ENCODE results near the gene CRB3.

The CRB3 gene

GRCh38 chr19:6433663-6434062 is 30.4 kb upstream of the CRB3 start, which contains the start of gene SLC25A41:
Gene SLC25A41 (minus strand): TSS chr19:6433763. CDS start chr19:6433693, 70 bp downstream.
- DNase-seq = no peak

- DNase-seq = no peak
Measured at GRCh38 chr19:6439743-6440142, 24.3 kb upstream of the CRB3 start.

- no peak for DNase-seq
Measured at GRCh38 chr19:6440905-6441304, 23.2 kb upstream of the CRB3 start.

GRCh38 chr19:6442087-6442688 is 21.9 kb upstream of the CRB3 start:
- DNase-seq = no peak

DNA sequence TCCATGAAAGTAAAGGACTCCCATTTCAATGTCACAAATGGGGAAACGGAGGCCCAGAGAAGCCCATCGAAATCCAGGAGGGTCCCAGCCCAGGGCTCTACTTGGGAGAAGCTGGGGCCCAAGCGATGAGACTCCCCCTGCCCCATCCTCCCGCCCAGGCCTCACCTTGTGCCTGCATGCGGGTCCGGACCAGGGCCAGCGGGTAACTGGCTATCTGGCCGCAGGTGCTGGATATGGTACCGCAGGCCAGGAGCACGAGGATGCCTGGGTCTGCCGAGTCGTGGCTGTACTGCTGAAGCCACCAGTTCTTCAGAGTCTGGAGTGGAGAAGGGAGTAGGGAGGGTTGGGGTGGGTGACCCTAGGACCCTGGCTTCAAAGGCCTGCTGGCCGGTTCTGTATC is 20.1 kb upstream of the CRB3 start:
- no peak for DNase-seq

DNA sequence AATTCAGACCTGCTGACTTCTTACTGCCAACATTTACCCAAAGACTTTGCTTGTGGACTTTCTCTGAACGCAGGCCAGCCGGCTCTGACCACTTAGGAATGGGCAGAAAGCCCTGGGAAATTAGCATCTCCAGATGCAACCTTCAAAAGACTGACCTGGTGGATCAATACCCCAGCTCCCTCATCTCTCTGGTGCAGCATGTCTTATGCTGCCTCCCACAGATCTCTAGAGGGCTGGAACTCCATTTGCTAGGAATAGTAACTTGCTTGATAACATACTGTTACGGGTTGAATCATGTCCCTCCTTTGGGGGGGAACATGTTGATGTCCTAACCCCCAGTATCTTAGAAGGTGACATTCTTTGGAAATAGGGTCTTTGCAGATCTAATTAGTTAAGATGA is 17.6 kb upstream of the CRB3 start:
- DNase-seq = no peak

DNA sequence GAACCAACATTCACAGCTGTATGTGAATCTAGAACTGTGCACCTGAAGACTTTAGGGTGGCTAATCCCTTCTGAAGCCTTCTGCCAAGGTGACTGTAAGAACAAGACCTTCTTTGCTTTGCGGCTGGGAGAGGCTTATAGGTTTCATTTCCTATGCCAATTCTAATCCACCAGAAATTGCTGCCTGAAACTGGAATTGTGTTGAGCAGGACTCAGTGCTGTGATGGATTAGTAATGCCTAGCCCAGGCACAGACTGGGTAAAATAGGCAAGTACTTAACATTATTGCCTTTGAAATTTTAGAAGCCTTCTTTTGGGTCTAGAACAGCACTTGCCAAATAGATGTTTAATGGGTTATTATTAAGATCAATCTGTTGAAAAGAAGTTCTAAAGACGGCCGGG is 16.0 kb upstream of the CRB3 start:
- DNase-seq = no peak

DNA sequence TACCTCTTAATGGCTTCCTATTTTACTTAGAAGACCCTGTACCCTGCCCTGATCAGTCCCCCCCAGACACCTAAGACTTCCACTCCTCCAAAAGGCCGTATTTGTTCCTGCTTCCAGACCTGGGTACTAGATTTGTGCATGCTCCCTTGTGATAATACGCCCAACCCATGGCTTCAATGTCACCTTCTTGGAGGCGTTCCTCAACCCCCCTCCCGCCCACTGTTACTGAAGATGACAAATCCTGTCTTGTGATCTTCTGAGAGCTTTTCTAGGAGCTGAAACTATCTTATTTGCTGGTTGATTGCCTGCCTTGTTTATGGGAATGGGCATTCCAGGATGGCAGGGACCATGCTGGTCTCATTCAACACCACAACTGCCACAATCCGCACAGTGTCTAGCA is 13.9 kb upstream of the CRB3 start:
- DNase-seq = no peak

DNA sequence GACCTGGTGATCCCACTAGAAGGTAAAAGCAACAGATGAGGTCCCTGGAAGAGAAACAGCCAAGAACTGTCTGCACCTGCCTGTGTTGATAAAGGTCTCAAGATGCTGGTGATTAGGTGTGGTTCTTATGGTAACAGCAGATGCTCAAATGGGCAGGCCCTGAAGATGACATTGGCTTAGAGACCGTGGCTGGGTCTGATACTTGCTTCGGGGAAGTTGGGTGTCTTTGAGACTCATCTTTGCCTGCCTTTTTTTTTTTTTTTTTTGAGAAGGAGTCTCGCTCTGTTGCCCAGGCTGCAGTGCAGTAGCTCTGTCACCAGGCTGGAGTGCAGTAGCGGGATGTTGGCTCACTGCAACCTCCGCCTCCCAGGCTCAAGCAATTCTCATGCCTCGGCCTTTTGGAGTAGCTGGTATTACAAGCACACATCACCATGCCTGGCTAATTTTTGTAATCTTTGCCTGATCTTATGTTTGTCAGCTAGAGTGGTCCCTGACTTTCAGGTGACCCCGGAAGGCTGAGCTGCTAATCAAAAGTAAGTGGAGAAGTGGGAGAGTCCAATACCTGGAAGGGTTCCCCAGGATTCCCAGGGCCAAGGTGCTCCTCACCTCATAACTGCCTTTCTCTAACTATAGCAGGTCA is 12.4 kb upstream of the CRB3 start:
- no peak for DNase-seq

- DNase-seq = no peak
Measured at GRCh38 chr19:6452223-6452614, 11.9 kb upstream of the CRB3 start.

- no peak for DNase-seq
Measured at GRCh38 chr19:6452899-6453298, 11.2 kb upstream of the CRB3 start.

DNA sequence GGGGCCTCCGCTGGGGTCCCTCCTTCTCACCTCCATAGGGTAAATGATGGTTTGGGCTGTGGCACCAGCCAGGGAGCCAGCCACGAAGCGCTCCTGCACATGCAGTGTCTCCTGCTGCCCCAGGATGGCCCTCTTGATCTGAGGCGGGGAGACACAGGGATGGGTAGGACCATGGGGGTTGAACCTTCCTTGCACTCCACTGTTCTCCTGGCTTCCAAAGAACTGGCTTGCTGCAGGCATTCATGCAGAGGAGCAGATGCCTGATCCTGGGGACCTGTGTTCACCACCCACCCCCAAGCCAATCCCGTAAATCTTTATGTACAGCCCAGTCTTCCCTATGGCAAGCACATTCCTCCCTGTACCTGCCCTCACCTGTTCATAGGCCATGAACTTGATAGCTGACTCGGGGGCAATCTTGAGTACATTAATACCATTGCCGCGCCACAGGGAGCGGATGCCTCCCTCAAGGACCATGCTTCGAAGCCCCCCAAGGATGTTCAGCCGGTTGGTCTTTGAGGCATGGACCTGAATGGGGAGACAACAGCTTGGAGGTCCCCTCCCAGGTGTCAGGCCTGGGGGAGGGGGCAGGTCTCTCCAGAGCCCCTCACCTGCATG is 10.0 kb upstream of the CRB3 start:
- no peak for DNase-seq

DNA sequence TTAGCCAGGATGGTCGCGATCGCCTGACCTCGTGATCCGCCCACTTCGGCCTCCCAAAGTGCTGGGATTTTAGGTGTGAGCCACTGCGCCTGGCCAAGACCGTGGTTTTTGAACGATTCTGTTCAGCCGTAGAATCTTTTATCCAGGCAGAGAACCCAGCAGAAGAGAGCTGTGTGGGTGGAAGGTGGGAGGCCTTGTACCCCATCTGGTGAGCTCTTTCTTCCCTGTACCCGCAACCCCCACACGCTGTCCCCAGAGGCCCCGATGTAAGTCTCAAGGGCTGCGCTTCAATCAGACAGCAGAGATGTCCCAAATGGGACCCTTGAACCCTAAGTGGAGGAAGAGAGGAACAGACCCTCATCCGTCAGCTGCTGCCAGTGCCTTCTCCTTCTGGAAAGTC is 8.1 kb upstream of the CRB3 start:
- no peak for DNase-seq

DNA sequence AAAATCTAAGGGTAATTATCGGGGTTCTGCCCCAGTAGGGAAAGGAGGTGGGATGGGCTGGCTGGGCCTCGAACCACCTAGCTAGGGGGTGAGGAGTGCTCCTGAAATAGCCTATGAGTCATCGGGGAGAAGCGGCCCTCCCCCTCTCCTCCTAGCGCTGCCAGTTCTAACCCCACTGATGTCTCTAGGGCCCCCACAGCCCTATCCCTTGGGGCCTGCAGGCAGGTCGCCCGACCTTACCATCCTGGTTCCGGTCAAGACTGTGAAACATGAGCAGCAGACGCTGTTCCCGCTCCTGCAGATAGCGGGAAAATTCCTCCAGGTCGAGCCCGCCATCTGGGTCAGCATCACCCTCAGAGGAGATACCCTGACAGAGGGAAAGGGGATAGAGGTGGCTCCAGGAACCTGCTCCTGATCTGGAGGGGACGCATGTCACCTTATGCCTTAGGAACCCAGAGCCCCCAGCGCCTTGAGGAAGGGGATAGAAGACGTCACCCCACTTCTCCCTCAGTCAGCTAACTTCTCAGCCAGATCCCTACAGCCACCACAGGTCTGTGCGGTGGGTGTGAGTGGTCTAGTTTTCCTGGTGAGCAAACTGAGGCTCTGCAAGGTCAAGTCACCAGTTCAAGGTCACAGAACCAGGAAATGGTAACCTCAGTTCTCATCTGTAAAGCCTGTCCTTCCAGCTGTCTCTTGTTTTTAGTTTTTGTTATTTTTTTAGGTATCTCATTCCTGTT is 5.9 kb upstream of the CRB3 start:
- DNase-seq = no peak

GRCh38 chr19:6458695-6459261 is 5.3 kb upstream of the CRB3 start:
- no peak for DNase-seq

DNA sequence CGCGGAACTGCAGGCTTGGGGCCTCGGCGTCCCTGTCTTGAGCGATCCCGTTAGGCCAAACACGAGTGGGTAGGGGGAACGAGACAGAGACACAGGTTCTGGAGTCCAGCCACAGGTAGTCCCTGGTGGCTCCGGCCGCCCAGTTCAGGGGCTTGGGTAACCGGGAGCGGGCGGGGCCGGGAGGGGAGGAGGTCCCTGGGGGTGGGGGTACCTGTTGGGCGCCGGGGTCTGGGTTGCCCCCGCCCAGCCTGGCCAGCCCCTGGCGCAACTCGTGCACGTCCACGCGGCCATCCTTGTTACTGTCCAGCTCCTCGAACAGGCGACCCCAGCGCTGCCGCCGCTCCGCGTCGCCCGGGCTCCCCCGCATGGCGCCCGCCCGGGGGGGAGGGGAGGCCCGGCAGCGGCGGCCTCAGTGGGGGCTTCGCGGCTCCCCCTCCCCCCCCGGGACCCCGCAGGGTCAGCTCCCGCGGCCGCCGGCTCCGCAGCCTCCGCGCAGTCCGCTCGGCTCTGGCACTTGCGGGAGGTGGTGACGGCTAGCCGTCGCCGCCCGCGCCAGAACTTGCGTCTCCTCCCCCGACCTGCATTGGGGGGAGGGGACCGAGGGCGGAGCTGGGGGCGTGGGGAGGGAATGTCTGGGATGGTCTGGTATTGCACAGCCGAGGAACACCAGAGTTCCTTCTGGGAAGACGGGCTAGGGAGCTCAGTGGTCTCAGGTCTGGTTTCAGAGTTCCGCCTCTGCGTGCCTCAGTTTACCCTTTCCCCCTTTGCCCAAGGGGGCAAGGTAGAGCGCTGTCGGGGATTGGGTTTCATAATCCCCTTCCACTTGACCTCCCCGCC is 4.6 kb upstream of the CRB3 start, which contains the start of gene SLC25A23:
TSS of gene SLC25A23 (minus strand) at position 531 of the 837 bp plus-strand sequence. CDS start at position 367, 164 bp downstream.
- DNase-seq = peak; percentile 63

- peak; percentile 97 for DNase-seq
Measured at GRCh38 chr19:6460099-6460884, 3.8 kb upstream of the CRB3 start.

DNA sequence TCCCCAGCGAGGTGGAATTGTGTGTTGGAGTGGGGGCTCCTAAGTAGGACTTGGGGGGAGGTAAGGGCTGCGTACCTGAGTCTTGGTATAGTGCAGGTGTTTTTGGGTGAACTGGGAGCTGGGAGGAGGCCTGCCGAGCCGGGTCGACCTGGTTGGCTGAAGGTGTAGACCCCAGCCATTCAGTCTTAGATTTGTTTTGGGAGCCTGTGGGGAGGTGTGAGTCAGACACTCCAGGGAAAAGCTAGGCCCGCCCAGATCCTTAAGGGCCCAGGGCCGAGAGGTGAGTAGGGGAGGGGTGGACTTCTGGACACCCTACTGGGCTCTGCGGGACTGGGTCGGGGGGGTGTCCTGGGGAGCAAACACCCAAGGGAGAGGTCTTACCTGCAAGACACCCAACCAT is 935 bp downstream of the CRB3 start:
- no peak for DNase-seq

DNA sequence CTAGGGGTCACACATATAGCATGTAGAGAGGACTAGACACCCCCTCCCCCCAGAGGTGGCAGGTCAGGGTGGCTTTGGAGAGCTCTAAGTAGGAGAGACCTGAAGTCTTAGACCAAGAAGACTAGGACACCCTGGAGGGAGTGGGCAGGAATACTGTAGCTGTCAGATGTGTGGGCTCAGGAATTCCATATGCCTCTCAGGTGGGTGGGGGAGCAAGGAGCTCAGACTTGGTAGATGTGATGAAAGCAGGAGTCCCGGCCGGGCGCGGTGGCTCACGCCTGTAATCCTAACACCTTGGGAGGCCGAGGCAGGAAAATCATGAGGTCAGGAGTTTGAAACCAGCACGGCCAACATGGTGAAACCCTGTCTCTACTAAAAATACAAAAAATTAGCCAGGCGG is 1.6 kb downstream of the CRB3 start:
- no peak for DNase-seq

DNA sequence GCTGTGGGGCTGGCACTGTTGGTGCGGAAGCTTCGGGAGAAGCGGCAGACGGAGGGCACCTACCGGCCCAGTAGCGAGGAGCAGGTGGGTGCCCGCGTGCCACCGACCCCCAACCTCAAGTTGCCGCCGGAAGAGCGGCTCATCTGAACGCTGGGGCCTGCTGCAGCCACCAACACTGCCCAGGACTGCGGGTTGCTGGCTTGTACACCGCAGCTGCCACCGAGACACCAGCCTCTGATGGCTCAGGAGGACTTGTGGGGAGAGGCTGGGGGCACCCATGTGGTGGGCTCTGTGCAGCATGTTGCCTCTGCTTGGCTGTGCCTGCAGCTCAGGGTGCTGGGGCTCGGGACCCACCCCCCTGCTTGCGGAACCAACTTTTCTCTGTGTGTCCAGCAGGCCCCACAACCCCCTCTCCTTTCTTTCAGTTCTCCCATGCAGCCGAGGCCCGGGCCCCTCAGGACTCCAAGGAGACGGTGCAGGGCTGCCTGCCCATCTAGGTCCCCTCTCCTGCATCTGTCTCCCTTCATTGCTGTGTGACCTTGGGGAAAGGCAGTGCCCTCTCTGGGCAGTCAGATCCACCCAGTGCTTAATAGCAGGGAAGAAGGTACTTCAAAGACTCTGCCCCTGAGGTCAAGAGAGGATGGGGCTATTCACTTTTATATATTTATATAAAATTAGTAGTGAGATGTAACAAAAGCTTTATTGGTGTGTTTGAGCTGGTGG is 2.6 kb downstream of the CRB3 start:
- no peak for DNase-seq

GRCh38 chr19:6467384-6467783 is 3.3 kb downstream of the CRB3 start:
- no peak for DNase-seq

Measured in stimulated activated CD4-positive, alpha-beta T cell treated with anti-CD3 and anti-CD28 coated beads, Interleukin-12 subunit alpha, Interleukin-12 subunit beta, amount 100 ng/mL, for 4 hours (primary cell).